DMS53 treated with DMSO at 0.1 percent for 48 hours (cell line): ENCODE results near the gene CSRNP3.

ENCODE experiments used
- DNase-seq: peaks from one replicate; lab custom pipeline; 2025; ENCODE audit not compliant: unreplicated experiment; lab: John Stamatoyannopoulos, UW

The CSRNP3 gene

GRCh38 chr2:165674780-165675179, 205.3 kb downstream of the CSRNP3 start:
- peak; percentile 30 for DNase-seq

- peak; percentile 28 for DNase-seq
Measured at GRCh38 chr2:165675551-165675968, 206.1 kb downstream of the CSRNP3 start.

- DNase-seq, result no peak
Measured at GRCh38 chr2:165678882-165679281, 209.4 kb downstream of the CSRNP3 start.

- no peak for DNase-seq
Measured at GRCh38 chr2:165679621-165680020, 210.1 kb downstream of the CSRNP3 start.

- DNase-seq, result no peak
Measured at GRCh38 chr2:165681841-165682240, 212.3 kb downstream of the CSRNP3 start.

- no peak for DNase-seq
Measured at GRCh38 chr2:165682546-165682945, 213.0 kb downstream of the CSRNP3 start.

GRCh38 chr2:165686800-165687199, 217.3 kb downstream of the CSRNP3 start:
- no peak for DNase-seq

GRCh38 chr2:165687426-165688002, 218.0 kb downstream of the CSRNP3 start:
- DNase-seq, result no peak

GRCh38 chr2:165691615-165692014, 222.1 kb downstream of the CSRNP3 start:
- no peak for DNase-seq

- DNase-seq, result no peak
Measured at GRCh38 chr2:165692906-165693305, 223.4 kb downstream of the CSRNP3 start.

- DNase-seq, result no peak
Measured at GRCh38 chr2:165693838-165694237, 224.3 kb downstream of the CSRNP3 start.

- no peak for DNase-seq
Measured at GRCh38 chr2:165697748-165698443, 228.4 kb downstream of the CSRNP3 start.

- peak; percentile 77 for DNase-seq
Measured at GRCh38 chr2:165698444-165698884, 229.0 kb downstream of the CSRNP3 start.

- no peak for DNase-seq
Measured at GRCh38 chr2:165699946-165700345, 230.4 kb downstream of the CSRNP3 start.

- no peak for DNase-seq
Measured at GRCh38 chr2:165700531-165700930, 231.0 kb downstream of the CSRNP3 start.

GRCh38 chr2:165701147-165701546, 231.6 kb downstream of the CSRNP3 start:
- DNase-seq, result no peak

GRCh38 chr2:165706960-165707487, 237.5 kb downstream of the CSRNP3 start:
- DNase-seq, result no peak

GRCh38 chr2:165716091-165716490, 246.6 kb downstream of the CSRNP3 start:
- no peak for DNase-seq

GRCh38 chr2:165718610-165719210, 249.2 kb downstream of the CSRNP3 start:
- DNase-seq, result no peak

GRCh38 chr2:165720511-165720910, 251.0 kb downstream of the CSRNP3 start:
- no peak for DNase-seq

GRCh38 chr2:165725421-165725820, 255.9 kb downstream of the CSRNP3 start:
- no peak for DNase-seq
